HEK293T (cell line): ENCODE data around the gene PSMA1.

Experiments
- CTCF ChIA-PET: fragments of 350-600 bp; formaldehyde crosslinking; extraction: SDS; loops from one replicate; lab custom pipeline; 2021; ENCODE audit warnings: antibody characterized with exemption, inconsistent platforms; lab: Yijun Ruan, JAX
- POLR2A ChIA-PET: fragments of 350-600 bp; formaldehyde crosslinking; extraction: SDS; loops from one replicate; lab custom pipeline; 2020; ENCODE audit warnings: antibody characterized with exemption, inconsistent platforms; lab: Yijun Ruan, JAX
- DNase-seq: peaks from one replicate; pipeline ENCODE4 v3.0.0; 2012; ENCODE audit warnings: mixed read lengths; ENCODE audit errors: extremely low spot score
- BHLHE40 ChIP-seq: fragments of 450-650 bp; IDR thresholded peaks from 2 replicates; pipeline ENCODE4 v1.6.1; 2016; ENCODE audit warnings: mild to moderate bottlenecking, moderate library complexity, borderline replicate concordance
- CTBP1 ChIP-seq: fragments of 450-650 bp; IDR thresholded peaks from 2 replicates; pipeline ENCODE4 v1.6.1; 2016; ENCODE audit warnings: borderline replicate concordance
- ELF4 ChIP-seq: fragments of 450-650 bp; IDR thresholded peaks from 2 replicates; pipeline ENCODE4 v1.6.1; 2017; ENCODE audit warnings: antibody characterized with exemption
- FOXA1 ChIP-seq: fragments of 450-650 bp; IDR thresholded peaks from 2 replicates; pipeline ENCODE4 v1.6.1; 2016; ENCODE audit warnings: mild to moderate bottlenecking
- FOXK2 ChIP-seq: fragments of 450-650 bp; IDR thresholded peaks from 2 replicates; pipeline ENCODE4 v1.6.1; 2016; ENCODE audit warnings: mild to moderate bottlenecking
- FOXM1 ChIP-seq: fragments of 450-650 bp; IDR thresholded peaks from 2 replicates; pipeline ENCODE4 v1.6.1; 2017; ENCODE audit warnings: mild to moderate bottlenecking, borderline replicate concordance
- HDGF ChIP-seq: fragments of 450-650 bp; IDR thresholded peaks from 2 replicates; pipeline ENCODE4 v1.6.1; 2017; ENCODE audit warnings: antibody characterized with exemption, borderline replicate concordance
- L3MBTL2 ChIP-seq: fragments of 450-650 bp; conservative IDR thresholded peaks from 2 replicates; pipeline ENCODE4 v1.6.1; 2016; ENCODE audit warnings: mild to moderate bottlenecking
- LEF1 ChIP-seq: fragments of 450-650 bp; IDR thresholded peaks from 2 replicates; pipeline ENCODE4 v1.6.1; 2017; ENCODE audit warnings: mild to moderate bottlenecking, borderline replicate concordance
- NFRKB ChIP-seq: fragments of 450-650 bp; IDR thresholded peaks from 2 replicates; pipeline ENCODE4 v1.6.1; 2016; ENCODE audit warnings: mild to moderate bottlenecking, moderate library complexity
- PKNOX1 ChIP-seq: fragments of 450-650 bp; IDR thresholded peaks from 2 replicates; pipeline ENCODE4 v1.6.1; 2016
- SP1 ChIP-seq: fragments of 450-650 bp; IDR thresholded peaks from 2 replicates; pipeline ENCODE4 v1.6.1; 2017
- SUZ12 ChIP-seq: fragments of 450-650 bp; IDR thresholded peaks from 2 replicates; pipeline ENCODE4 v1.6.1; 2016; ENCODE audit warnings: mild to moderate bottlenecking
- TARDBP ChIP-seq: fragments of 450-650 bp; IDR thresholded peaks from 2 replicates; pipeline ENCODE4 v1.6.1; 2016

PSMA1 gene

GRCh38 chr11:14480716-14481115 is 39.5 kb downstream of the PSMA1 start:
- no peak for DNase-seq
- CTCF ChIA-PET, result interaction anchor here (0.7 kb wide), 1 partner anchor 25 kb away, joined by 3 read pairs; no protein-coding TSS in a partner anchor
- TF ChIP-seq L3MBTL2 (no peak), TARDBP (no peak), HDGF (no peak), FOXK2 (no peak), NFRKB (no peak), PKNOX1 (no peak), FOXA1 (no peak), SP1 (no peak)
- POLR2A ChIA-PET, result no interaction called here

- no peak for DNase-seq
- CTCF ChIA-PET, result interaction anchor here (1.3 kb wide), 1 partner anchor 16 kb away, joined by 6 read pairs; no protein-coding TSS in a partner anchor
- no peak for TF ChIP-seq BHLHE40
- no peak for TF ChIP-seq NFRKB
- no peak for TF ChIP-seq FOXM1
- TF ChIP-seq SP1, result no peak
- TF ChIP-seq SUZ12, result no peak
- TF ChIP-seq HDGF, result no peak
- no peak for TF ChIP-seq PKNOX1
- TF ChIP-seq LEF1, result no peak
- TF ChIP-seq FOXA1, result no peak
- no peak for TF ChIP-seq FOXK2
- no peak for TF ChIP-seq TARDBP
- POLR2A ChIA-PET, result no interaction called here
These were observed 49.1 kb downstream of the PSMA1 start for GRCh38 chr11:14471127-14471526.

GRCh38 chr11:14463623-14464022 is 56.6 kb downstream of the PSMA1 start:
- no peak for DNase-seq
- POLR2A ChIA-PET, result no interaction called here
- CTCF ChIA-PET, result interaction anchor here (2.4 kb wide), 1 partner anchor 9 kb away, joined by 17 read pairs; no protein-coding TSS in a partner anchor
- no peak for TF ChIP-seq CTBP1
- no peak for TF ChIP-seq LEF1
- TF ChIP-seq FOXK2, result no peak
- TF ChIP-seq FOXA1, result no peak
- TF ChIP-seq NFRKB, result no peak

GRCh38 chr11:14460147-14460546 is 60.0 kb downstream of the PSMA1 start:
- TF ChIP-seq SUZ12, result no peak
- no peak for TF ChIP-seq SP1
- TF ChIP-seq L3MBTL2, result no peak
- TF ChIP-seq PKNOX1, result no peak
- TF ChIP-seq BHLHE40, result no peak
- TF ChIP-seq HDGF, result no peak
- TF ChIP-seq ELF4, result no peak
- TF ChIP-seq FOXM1, result no peak
- no peak for TF ChIP-seq FOXA1
- POLR2A ChIA-PET, result no interaction called here
- CTCF ChIA-PET, result no interaction called here
- no peak for DNase-seq

- ChIA-PET CTCF (no interaction called here), POLR2A (no interaction called here)
- no peak for DNase-seq
- TF ChIP-seq FOXA1, result no peak
These were observed 61.8 kb downstream of the PSMA1 start for GRCh38 chr11:14458377-14458776.

GRCh38 chr11:14455648-14456430 is 64.3 kb downstream of the PSMA1 start:
- POLR2A ChIA-PET, result no interaction called here
- no peak for DNase-seq
- CTCF ChIA-PET, result interaction anchor here (0.6 to 3.1 kb wide), 17 partner anchors 9 to 1626 kb away, joined by 3 to 20 read pairs (median 3); no protein-coding TSS in a partner anchor
- no peak for TF ChIP-seq L3MBTL2
